ENCODE results near the gene OR2A5. TPM values are rescaled to one million over a fixed set of nuclear protein-coding genes. Genes with fewer than 3 reads are reported as not detected.

The OR2A5 gene
- total RNA-seq, result not detected in 2 replicates

GRCh38 chr7:144048648-144049047, at the start of gene OR2A5:
Gene OR2A5 (plus strand): TSS chr7:144048948. CDS start chr7:144050402, 1,454 bp downstream.

GRCh38 chr7:144000020-144000419, 48.7 kb upstream of the OR2A5 start, which contains the start of gene OR6B1:
Gene OR6B1 (plus strand): TSS chr7:144000320. CDS start chr7:144003997, 3,677 bp downstream.

GRCh38 chr7:144069511-144069910, 20.8 kb downstream of the OR2A5 start, which contains the start of gene OR2A25:
Gene OR2A25 (plus strand): TSS chr7:144069811. CDS start chr7:144074220, 4,409 bp downstream.

GRCh38 chr7:144085978-144086377, 37.2 kb downstream of the OR2A5 start, which contains the start of gene OR2A12:
Gene OR2A12 (plus strand): TSS chr7:144086278. CDS start chr7:144095108, 8,830 bp downstream.

Other genes with a start within 250 kb of the OR2A5 start
- gene TCAF1, start 146.8 kb upstream of the OR2A5 start, total RNA-seq, result 35.7 and 47.6 TPM in 2 replicates
- not detected in 2 replicates for gene OR2F2, start 113.7 kb upstream of the OR2A5 start, total RNA-seq
- not detected in 2 replicates for gene OR2F1, start 94.1 kb upstream of the OR2A5 start, total RNA-seq
- not detected in 2 replicates for gene OR6B1, start 48.6 kb upstream of the OR2A5 start, total RNA-seq
- not detected in 2 replicates for gene OR2A25, start 20.9 kb downstream of the OR2A5 start, total RNA-seq
- gene OR2A12, start 37.3 kb downstream of the OR2A5 start, total RNA-seq, result not detected in 2 replicates
- not detected in 2 replicates for gene OR2A2, start 60.6 kb downstream of the OR2A5 start, total RNA-seq
- not detected in 2 replicates for gene OR2A14, start 74.2 kb downstream of the OR2A5 start, total RNA-seq
- 0.59 and 1.0 TPM in 2 replicates for gene CTAGE4, start 134.5 kb downstream of the OR2A5 start, total RNA-seq
- 0.84 and 0.89 TPM in 2 replicates for gene ARHGEF35, start 146.9 kb downstream of the OR2A5 start, total RNA-seq
- gene OR2A42, start 190.7 kb downstream of the OR2A5 start, total RNA-seq, result not detected in 2 replicates
- 0.15 and 0.84 TPM in 2 replicates for gene OR2A7, start 215.8 kb downstream of the OR2A5 start, total RNA-seq
- not detected in 2 replicates for gene CTAGE8, start 220.3 kb downstream of the OR2A5 start, total RNA-seq

Data from bronchus fibroblast of lung (primary cell).